Measurements from ENCODE around the gene TMEM14A.
"Not testable (repeated sequence)": the region's sequence is repeated elsewhere in the genome, so short reads cannot be mapped to it uniquely, and the experiment has no call there.

Gene TMEM14A

GRCh38 chr6:52661551-52661950 is 9.4 kb upstream of the TMEM14A start:
- DNase-seq, result no peak

DNA sequence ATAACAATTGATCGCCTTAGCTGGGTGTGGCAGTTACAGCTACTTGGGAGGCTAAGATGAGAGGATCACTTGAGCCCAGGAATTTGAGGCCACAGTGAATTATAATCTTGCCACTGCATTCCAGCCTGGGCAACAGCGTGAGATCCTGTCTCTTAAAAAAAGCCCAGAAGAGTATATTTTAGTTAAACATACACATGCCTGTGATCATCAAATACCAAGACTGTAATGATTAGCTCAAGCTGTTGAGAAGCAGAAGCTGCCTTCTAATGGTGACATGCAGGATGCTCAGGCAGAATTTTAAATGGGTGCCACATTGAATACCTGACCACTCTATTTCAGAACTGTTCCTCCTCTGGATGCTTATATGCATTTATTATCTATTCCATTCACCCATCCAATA is 8.9 kb upstream of the TMEM14A start:
- peak; percentile 20 for DNase-seq

- peak; percentile 67 for DNase-seq
Measured at GRCh38 chr6:52663120-52663935, 7.6 kb upstream of the TMEM14A start.

DNA sequence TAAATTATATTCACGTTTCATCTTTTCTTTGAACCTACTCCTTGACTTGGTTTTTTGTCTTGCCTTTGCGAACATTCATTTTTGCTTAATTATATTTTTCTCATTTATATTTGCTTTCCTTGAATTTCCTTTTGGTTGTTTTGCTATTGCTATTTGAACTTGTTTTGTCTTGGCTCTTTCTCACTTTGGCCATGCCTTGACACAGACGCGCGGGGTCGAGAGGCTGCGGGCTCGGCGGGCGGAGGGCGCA is 7.1 kb upstream of the TMEM14A start:
- no peak for DNase-seq

- DNase-seq, result peak; percentile 93
Measured at GRCh38 chr6:52664186-52664990, 6.5 kb upstream of the TMEM14A start.

DNA sequence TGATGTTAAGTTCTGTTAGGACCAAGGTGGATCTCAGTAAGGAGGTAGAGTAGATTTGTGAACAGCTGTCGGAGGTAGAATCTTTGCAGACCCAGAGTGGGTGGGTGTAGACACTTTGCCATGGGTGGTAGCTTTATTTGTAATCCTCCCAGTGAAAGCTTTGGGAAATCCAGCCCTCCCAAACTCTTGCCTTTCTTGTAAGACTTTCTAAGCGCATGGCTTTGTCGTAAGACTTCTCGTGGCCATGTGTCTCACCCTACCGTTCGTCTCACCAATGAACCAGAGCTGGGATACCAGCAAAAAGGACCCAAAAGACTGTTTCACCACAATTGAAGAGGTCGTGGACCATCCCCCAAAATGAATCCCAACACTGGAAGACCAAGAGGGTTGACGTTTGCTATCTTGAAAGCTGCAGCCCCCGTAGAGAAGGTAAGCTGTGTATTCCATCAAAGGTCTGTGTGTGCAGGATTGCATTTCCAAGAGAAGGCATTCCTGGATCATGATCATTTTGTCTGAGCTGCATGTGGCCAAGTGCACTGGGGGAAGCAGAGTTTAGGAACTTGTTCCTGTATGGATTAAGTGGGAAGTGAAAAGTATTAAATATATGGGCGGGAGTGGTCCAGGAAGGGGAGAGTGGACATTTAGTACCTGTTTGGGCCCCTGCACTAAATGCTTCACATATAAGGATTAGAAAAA is 5.8 kb upstream of the TMEM14A start:
- no peak for DNase-seq

DNA sequence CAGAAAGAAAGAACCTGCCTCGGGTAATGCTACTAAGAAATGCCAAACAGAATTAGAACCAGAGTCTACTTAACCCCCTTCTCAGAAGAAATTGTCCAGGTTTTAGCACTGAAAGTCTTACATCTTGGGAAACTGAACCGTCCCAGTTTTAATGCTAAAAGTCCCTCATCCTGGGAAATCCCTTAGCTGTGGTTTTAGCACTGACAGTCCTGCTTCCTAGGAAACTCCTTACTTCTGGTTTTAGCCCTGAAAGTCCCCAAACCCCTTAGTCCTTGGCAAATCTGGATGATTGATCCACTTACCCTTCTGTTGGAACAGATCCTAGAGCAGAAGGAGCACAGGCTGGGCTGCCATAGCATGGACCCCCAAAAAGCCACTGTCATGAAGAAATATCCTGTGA is 4.8 kb upstream of the TMEM14A start:
- no peak for DNase-seq

- no peak for DNase-seq
Measured at GRCh38 chr6:52666523-52666922, 4.4 kb upstream of the TMEM14A start.

DNA sequence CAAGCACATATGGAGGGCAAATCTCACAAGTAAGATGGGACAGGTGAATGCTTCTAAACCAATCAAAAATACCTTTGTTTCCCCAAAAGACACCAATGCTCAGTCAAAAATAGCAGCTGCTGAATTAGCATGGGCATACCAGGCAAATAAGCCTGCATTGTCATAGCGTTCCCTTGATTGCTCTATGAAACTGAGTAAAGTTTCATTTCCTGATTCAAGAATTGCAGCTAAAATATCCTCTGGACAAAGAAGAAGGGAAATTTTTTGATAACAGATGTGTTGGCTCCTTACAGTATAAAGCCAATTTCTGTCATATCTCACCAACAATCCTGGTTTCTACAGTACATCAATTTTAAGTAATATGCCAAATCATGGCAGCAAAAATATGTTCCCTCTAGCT is 3.3 kb upstream of the TMEM14A start:
- DNase-seq, result no peak

DNA sequence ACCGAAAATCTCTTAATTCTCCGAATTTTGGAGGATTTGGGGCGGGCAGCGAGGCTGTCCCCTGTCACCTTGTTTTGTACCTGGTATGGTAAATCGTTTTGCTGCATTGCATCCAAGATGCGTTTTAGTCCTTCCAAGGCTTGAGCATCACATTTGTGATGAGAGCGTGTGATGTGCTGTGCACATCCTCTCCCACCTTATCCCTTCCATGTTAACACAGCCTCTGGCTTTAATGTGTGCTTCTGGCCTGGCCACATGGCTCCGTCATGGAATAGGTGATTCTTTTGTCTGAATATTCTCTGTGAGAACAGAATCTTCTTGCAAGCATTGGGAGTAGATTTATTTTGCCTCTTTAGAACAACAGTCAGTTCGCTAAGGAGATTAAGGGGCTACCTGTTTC is 763 bp downstream of the TMEM14A start:
- no peak for DNase-seq

DNA sequence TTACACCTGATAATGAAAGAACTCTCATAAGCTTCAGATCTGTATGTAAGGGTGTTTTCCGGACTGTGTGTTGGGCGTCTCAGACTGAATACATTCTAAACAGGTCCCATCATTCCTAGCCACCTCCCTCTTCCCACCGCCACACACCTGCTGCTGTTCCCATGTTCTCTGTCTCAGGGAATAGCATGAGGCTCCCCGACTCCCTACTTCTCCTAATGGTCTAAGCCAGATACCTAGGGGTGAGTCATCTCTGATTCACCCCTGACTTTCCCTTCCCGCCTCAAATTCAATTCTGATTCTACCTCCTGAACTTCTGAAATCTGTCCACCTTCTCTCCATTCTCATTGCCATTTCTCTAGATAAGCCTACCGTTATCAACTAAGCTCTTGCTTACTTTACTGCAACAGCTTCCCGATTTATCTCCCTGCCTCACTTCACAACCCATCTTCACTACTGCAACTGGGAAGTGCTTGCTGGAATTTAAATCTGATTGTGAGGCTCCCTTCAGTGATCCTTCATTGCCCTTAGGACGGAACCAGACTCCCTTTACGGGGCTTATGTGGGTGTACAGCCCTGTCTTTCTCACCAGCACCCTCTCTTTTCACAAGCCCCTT is 1.6 kb downstream of the TMEM14A start:
- DNase-seq, result peak; percentile 10

- no peak for DNase-seq
Measured at GRCh38 chr6:52674666-52675065, 3.8 kb downstream of the TMEM14A start.

- no peak for DNase-seq
Measured at GRCh38 chr6:52675372-52675771, 4.5 kb downstream of the TMEM14A start.

- DNase-seq, result not testable (repeated sequence)
Measured at GRCh38 chr6:52676631-52677030, 5.7 kb downstream of the TMEM14A start.

- no peak for DNase-seq
Measured at GRCh38 chr6:52681416-52681815, 10.5 kb downstream of the TMEM14A start.

DNA sequence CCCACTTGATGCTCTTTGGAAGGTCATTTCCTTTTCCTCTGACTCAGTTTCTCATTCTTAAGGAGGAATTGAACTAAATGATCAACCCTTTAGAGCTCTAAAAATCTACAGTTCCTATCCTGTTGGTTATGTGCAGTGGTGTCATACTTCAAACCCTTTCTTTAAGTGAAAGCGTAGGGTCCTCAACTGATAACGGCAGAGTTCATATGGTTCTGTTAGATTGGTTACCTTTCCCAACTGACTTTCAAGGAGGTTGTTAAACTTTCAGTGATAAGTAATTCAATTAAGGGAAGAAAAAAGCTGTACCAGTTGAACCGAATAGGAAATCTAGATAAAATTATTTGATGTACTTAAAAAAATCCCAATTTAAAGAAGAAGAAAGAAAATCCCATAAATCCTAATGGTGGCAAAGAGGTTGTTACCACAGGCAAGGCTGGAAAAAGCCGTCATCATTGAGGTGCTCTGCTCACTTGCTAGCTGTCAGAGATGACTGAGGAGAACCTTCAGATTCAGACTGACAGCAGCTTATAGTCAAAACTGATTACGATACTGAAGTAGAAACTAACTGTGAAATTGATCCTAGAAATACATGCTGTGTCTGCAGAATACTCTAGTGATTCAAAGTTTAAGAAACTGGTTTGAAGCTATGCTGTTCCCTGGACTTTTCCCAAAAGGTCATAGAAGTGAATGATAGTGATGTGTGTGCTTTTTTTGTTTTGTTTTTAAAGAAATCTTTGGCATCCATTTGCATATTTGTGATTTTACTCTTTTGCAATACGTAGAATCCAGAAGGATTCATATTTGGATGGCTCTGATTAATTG is 16.2 kb downstream of the TMEM14A start:
- no peak for DNase-seq

GRCh38 chr6:52689857-52690256 is 18.9 kb downstream of the TMEM14A start:
- no peak for DNase-seq

DNA sequence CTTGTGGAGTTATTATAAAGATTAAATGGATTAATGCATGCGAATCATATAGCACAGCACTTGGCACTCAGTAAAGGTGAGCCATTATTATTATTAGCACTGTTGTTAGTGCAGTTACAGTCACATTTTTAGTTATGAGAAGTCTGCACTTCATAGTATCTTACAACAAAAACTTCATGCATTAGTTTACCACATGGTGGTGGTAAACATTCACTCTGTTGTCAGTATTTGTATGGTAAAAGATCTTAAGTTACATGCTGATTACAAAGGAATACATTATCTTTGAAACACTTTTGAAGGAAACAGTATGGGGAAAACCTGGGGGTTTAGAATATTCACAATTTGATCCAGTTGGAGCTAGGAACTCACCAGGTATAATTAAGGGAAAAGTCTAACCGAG is 20.8 kb downstream of the TMEM14A start:
- DNase-seq, result no peak

GRCh38 chr6:52693773-52694172 is 22.9 kb downstream of the TMEM14A start:
- DNase-seq, result no peak

GRCh38 chr6:52694404-52694803 is 23.5 kb downstream of the TMEM14A start:
- DNase-seq, result no peak

DNA sequence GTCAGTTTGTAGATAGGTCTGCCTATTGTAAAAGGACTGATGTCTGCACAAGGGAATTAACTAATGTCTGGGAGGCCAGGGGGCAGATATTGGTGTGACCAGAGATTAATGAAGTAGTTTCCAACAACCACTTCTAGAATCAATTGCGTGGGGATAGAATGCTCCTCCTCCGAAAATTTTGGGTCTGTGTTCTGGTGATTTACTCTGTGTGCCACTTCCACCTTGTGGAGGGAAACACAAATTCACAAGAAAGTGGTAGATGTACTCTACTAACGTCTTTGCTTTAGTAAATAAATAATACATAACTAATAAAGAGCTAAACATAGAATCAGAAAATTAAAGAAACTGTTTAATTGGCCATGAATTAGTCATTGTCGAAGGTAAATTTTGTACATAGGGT is 25.5 kb downstream of the TMEM14A start:
- DNase-seq, result no peak

GRCh38 chr6:52697903-52698302 is 27.0 kb downstream of the TMEM14A start:
- DNase-seq, result peak; percentile 14

DNA sequence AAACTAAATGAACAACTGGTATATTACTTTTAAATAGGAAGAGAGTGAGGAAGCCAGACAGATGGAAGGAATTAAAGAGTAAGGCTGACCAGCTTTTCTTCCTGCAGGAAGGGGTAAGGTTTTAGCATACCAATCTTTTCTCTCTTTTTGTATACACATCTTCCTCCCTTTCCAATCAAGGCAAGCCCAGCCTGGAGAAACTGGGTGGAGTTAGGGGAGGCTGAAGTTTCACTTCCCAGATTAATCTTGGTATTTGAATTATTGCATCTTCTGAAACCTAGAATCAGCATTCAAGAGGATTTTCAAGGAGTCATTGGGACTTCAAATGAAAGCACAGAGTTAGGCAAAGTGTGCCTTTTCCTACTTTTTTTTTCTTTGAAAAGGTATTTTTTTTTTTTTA is 33.1 kb downstream of the TMEM14A start:
- no peak for DNase-seq
